GM23338 (cell line): ENCODE results near the gene SLC25A22. TPM values are rescaled to one million over a fixed set of nuclear protein-coding genes. Genes with fewer than 3 reads are reported as not detected.

Source experiments
- ATAC-seq: fragments of 200-7000 bp; cut with Tn5 transposase; 3 replicates; pipeline ENCODE4 v1.9.1; 2020
- DNase-seq: peaks from one replicate; pipeline ENCODE4 v3.0.0-alpha.2; 2015; ENCODE audit warnings: low spot score
- H2AFZ ChIP-seq: fragments of 200-600 bp; sonication (generic); 2 replicates; pipeline ENCODE4 v1.8.0; 2016; ENCODE audit warnings: antibody characterized with exemption, mild to moderate bottlenecking, moderate library complexity
- H3F3A ChIP-seq: fragments of 200-600 bp; sonication (generic); replicated peaks from 2 replicates; pipeline ENCODE4 v1.8.0; 2017; ENCODE audit warnings: antibody characterized with exemption, mixed run types, low read depth
- H3K27ac ChIP-seq: fragments of 200-600 bp; sonication (generic); 2 replicates; pipeline ENCODE4 v1.6.1; 2016; ENCODE audit warnings: low read depth
- H3K27me3 ChIP-seq: fragments of 200-600 bp; sonication (generic); 2 replicates; pipeline ENCODE4 v1.8.0; 2016; ENCODE audit warnings: mild to moderate bottlenecking, mixed run types, moderate library complexity; ENCODE audit not compliant: insufficient read depth
- H3K36me3 ChIP-seq: fragments of 200-600 bp; sonication (generic); 2 replicates; pipeline ENCODE4 v1.8.0; 2016; ENCODE audit warnings: mild to moderate bottlenecking; ENCODE audit not compliant: insufficient read depth
- H3K4me1 ChIP-seq: fragments of 200-600 bp; sonication (generic); 2 replicates; pipeline ENCODE4 v1.8.0; 2016; ENCODE audit warnings: mild to moderate bottlenecking, moderate library complexity; ENCODE audit not compliant: insufficient read depth
- H3K4me2 ChIP-seq: fragments of 200-600 bp; sonication (generic); 2 replicates; pipeline ENCODE4 v1.7.1; 2017; ENCODE audit warnings: mixed run types
- H3K4me3 ChIP-seq: fragments of 200-600 bp; sonication (generic); 2 replicates; pipeline ENCODE4 v1.6.1; 2016; ENCODE audit warnings: mixed run types
- H3K79me2 ChIP-seq: fragments of 200-600 bp; sonication (generic); replicated peaks from 2 replicates; pipeline ENCODE4 v1.8.0; 2017; ENCODE audit warnings: mild to moderate bottlenecking; ENCODE audit not compliant: insufficient read depth
- H3K9me2 ChIP-seq: fragments of 200-600 bp; sonication (generic); 2 replicates; pipeline ENCODE4 v1.8.0; 2017; ENCODE audit not compliant: insufficient read depth
- H4K20me1 ChIP-seq: fragments of 200-600 bp; sonication (generic); replicated peaks from 2 replicates; pipeline ENCODE4 v1.8.0; 2017; ENCODE audit warnings: mild to moderate bottlenecking; ENCODE audit not compliant: insufficient read depth
- H3K27ac Mint-ChIP-seq: 2 replicates; pipeline ENCODE4 v1.8.0; 2020; ENCODE audit warnings: inconsistent platforms, mild to moderate bottlenecking, moderate library complexity, mixed read lengths
- H3K27me3 Mint-ChIP-seq: 3 replicates; pipeline ENCODE4 v1.8.0; 2022; ENCODE audit warnings: low read depth, mild to moderate bottlenecking, moderate library complexity, mixed read lengths, inconsistent platforms; ENCODE audit not compliant: insufficient read depth, poor library complexity
- H3K36me3 Mint-ChIP-seq: 3 replicates; pipeline ENCODE4 v1.8.0; 2021; ENCODE audit warnings: low read depth, mild to moderate bottlenecking, inconsistent platforms, moderate library complexity, mixed read lengths
- H3K4me1 Mint-ChIP-seq: 3 replicates; pipeline ENCODE4 v1.8.0; 2020; ENCODE audit warnings: mild to moderate bottlenecking, inconsistent platforms, mixed read lengths
- H3K4me3 Mint-ChIP-seq: 3 replicates; pipeline ENCODE4 v1.8.0; 2021; ENCODE audit warnings: moderate library complexity, mild to moderate bottlenecking, inconsistent platforms, mixed read lengths
- H3K9me3 Mint-ChIP-seq: 3 replicates; pipeline ENCODE4 v1.8.0; 2020; ENCODE audit warnings: moderate library complexity, mild to moderate bottlenecking, inconsistent platforms, mixed read lengths
- JUNB ChIP-seq: IDR thresholded peaks from one replicate; pipeline ENCODE4 v1.6.1; 2016; ENCODE audit warnings: antibody characterized with exemption; ENCODE audit not compliant: unreplicated experiment
- NANOG ChIP-seq: IDR thresholded peaks from 2 replicates; pipeline ENCODE4 v1.6.1; 2016; ENCODE audit warnings: antibody characterized with exemption, borderline replicate concordance
- STAT1 ChIP-seq: IDR thresholded peaks from one replicate; pipeline ENCODE4 v1.6.1; 2016; ENCODE audit warnings: antibody characterized with exemption; ENCODE audit not compliant: unreplicated experiment
- polyA plus RNA-seq: library from polyadenylated mRNA; unstranded; fragments of >200 nt; fragmentation: Nextera tagmentation; extraction: Ambion mirVana; gene quantifications from 2 replicates; pipeline ENCODE4 v1.2.1, GENCODE V29; 2016
- total RNA-seq: library from RNA; depleted of rRNA; stranded (reverse); fragments of >200 nt; shearing (Covaris generic); gene quantifications from 2 replicates; pipeline ENCODE4 v1.2.3, GENCODE V29; 2014
- TF ChIP-seq, protein P1 (sequence below): fragments of 250-450 bp; sonication (Bioruptor Pico); IDR thresholded peaks from 2 replicates; pipeline ENCODE4 v1.5.0; 2020; ENCODE audit warnings: mild to moderate bottlenecking, moderate library complexity
- TF ChIP-seq, protein P2 (sequence below), 2 experiments: fragments of 200-600 bp in 1 of 2; sonication (generic) in 1 of 2; conservative IDR thresholded peaks; 2 replicates each; pipeline versions ENCODE4 v1.5.1 to v1.6.1; 2016 to 2017; ENCODE audit warnings: antibody characterized with exemption in 2 of 2, low read depth in 2 of 2, mild to moderate bottlenecking in 2 of 2, moderate library complexity in 1 of 2

Gene SLC25A22
- total and polyA plus RNA-seq, 2 experiments from 2014 or later, result 21.0 to 46.4 TPM

DNA sequence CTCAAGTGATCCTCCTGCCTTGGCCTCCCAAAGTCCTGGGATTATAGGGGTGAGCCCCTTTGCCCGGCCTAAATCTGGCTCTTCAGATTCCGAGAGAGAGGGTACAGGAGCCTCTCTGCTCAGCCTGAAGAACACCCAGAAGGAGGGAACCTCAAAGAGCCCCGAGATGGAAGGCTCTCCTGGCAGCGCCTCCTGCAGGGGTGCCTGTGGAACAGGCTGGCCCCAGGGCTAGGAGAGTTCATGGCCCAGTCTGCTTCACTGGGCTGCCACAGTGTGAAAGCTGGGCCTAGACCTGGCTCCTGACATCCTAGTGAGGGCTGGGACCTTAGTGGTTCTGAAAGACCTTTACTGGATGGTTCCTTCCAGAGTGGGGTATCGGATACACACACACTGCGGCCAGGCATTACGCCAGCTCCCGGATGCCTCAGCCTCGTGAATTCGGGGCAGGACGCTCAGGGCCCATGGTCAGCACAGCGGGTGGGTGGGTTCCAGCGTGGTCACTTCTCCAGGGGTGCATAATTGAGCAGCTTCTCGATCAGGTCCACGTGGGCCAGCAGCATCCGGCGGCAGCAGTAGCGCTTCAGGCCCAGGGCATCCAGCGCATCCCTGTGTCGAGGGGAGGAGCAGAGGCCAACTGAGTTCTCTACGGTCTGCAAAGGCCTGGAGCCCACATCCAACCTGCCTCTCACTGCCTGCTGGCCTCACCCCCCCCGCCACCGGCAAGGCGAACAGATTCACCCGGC lies 42.0 kb upstream of the SLC25A22 start:
- H3K4me2 ChIP-seq, result peak overlapping the region; percentile 91; the same call in 1 of the 2 replicates

More for the DNA sequence above, 42.0 kb upstream of the SLC25A22 start:
- no peak overlapping the region for H3K27ac Mint-ChIP-seq
- H2AFZ ChIP-seq, result no peak overlapping the region
- H3K27me3 Mint-ChIP-seq, result peaks cover 24% of the 10 kb centered on the region
- peaks cover 38% of the 10 kb centered on the region for H3K36me3 Mint-ChIP-seq
- no peaks in the 10 kb centered on the region for H3K9me3 Mint-ChIP-seq
- H3K27me3 ChIP-seq, result no peaks in the 10 kb centered on the region
- peaks cover 29% of the 10 kb centered on the region for H4K20me1 ChIP-seq
- H3K36me3 ChIP-seq, result peaks cover 6% of the 10 kb centered on the region; the same call in 1 of the 2 replicates
- no peak for DNase-seq
- H3K9me2 ChIP-seq, result no peaks in the 10 kb centered on the region
- H3K4me3 ChIP-seq, result peak overlapping the region; percentile 98; the same call in 1 of the 2 replicates
- no peak overlapping the region for H3K27ac ChIP-seq
- H3K4me1 Mint-ChIP-seq, result peaks cover 22% of the 10 kb centered on the region
- peaks cover 20% of the 10 kb centered on the region; the same call in 1 of the 2 replicates for H3F3A ChIP-seq
- no peak for TF ChIP-seq NANOG
- TF ChIP-seq STAT1, result no peak
- no peak for TF ChIP-seq JUNB
- TF ChIP-seq, protein P1, sequence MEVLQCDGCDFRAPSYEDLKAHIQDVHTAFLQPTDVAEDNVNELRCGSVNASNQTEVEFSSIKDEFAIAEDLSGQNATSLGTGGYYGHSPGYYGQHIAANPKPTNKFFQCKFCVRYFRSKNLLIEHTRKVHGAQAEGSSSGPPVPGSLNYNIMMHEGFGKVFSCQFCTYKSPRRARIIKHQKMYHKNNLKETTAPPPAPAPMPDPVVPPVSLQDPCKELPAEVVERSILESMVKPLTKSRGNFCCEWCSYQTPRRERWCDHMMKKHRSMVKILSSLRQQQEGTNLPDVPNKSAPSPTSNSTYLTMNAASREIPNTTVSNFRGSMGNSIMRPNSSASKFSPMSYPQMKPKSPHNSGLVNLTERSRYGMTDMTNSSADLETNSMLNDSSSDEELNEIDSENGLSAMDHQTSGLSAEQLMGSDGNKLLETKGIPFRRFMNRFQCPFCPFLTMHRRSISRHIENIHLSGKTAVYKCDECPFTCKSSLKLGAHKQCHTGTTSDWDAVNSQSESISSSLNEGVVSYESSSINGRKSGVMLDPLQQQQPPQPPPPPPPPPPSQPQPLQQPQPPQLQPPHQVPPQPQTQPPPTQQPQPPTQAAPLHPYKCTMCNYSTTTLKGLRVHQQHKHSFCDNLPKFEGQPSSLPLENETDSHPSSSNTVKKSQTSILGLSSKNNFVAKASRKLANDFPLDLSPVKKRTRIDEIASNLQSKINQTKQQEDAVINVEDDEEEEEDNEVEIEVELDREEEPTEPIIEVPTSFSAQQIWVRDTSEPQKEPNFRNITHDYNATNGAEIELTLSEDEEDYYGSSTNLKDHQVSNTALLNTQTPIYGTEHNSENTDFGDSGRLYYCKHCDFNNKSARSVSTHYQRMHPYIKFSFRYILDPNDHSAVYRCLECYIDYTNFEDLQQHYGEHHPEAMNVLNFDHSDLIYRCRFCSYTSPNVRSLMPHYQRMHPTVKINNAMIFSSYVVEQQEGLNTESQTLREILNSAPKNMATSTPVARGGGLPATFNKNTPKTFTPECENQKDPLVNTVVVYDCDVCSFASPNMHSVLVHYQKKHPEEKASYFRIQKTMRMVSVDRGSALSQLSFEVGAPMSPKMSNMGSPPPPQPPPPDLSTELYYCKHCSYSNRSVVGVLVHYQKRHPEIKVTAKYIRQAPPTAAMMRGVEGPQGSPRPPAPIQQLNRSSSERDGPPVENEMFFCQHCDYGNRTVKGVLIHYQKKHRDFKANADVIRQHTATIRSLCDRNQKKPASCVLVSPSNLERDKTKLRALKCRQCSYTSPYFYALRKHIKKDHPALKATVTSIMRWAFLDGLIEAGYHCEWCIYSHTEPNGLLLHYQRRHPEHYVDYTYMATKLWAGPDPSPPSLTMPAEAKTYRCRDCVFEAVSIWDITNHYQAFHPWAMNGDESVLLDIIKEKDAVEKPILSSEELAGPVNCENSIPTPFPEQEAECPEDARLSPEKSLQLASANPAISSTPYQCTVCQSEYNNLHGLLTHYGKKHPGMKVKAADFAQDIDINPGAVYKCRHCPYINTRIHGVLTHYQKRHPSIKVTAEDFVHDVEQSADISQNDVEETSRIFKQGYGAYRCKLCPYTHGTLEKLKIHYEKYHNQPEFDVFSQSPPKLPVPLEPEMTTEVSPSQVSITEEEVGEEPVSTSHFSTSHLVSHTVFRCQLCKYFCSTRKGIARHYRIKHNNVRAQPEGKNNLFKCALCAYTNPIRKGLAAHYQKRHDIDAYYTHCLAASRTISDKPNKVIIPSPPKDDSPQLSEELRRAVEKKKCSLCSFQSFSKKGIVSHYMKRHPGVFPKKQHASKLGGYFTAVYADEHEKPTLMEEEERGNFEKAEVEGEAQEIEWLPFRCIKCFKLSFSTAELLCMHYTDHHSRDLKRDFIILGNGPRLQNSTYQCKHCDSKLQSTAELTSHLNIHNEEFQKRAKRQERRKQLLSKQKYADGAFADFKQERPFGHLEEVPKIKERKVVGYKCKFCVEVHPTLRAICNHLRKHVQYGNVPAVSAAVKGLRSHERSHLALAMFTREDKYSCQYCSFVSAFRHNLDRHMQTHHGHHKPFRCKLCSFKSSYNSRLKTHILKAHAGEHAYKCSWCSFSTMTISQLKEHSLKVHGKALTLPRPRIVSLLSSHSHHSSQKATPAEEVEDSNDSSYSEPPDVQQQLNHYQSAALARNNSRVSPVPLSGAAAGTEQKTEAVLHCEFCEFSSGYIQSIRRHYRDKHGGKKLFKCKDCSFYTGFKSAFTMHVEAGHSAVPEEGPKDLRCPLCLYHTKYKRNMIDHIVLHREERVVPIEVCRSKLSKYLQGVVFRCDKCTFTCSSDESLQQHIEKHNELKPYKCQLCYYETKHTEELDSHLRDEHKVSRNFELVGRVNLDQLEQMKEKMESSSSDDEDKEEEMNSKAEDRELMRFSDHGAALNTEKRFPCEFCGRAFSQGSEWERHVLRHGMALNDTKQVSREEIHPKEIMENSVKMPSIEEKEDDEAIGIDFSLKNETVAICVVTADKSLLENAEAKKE (CRISPR knock-in tag), result no peak
- TF ChIP-seq, protein P2, sequence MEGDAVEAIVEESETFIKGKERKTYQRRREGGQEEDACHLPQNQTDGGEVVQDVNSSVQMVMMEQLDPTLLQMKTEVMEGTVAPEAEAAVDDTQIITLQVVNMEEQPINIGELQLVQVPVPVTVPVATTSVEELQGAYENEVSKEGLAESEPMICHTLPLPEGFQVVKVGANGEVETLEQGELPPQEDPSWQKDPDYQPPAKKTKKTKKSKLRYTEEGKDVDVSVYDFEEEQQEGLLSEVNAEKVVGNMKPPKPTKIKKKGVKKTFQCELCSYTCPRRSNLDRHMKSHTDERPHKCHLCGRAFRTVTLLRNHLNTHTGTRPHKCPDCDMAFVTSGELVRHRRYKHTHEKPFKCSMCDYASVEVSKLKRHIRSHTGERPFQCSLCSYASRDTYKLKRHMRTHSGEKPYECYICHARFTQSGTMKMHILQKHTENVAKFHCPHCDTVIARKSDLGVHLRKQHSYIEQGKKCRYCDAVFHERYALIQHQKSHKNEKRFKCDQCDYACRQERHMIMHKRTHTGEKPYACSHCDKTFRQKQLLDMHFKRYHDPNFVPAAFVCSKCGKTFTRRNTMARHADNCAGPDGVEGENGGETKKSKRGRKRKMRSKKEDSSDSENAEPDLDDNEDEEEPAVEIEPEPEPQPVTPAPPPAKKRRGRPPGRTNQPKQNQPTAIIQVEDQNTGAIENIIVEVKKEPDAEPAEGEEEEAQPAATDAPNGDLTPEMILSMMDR (conservative IDR thresholded peaks at IDR 0.05; ENCODE audit: low read depth in 2 of 2), result peak; percentile 50 to 56
- no peak for ATAC-seq
- peaks cover 19% of the 10 kb centered on the region for H3K79me2 ChIP-seq
- H3K4me1 ChIP-seq, result peaks cover 12% of the 10 kb centered on the region
- peak overlapping the region; percentile 88 for H3K4me3 Mint-ChIP-seq
